ENCODE measurements around the gene SERPING1. TPM values are rescaled to one million over a fixed set of nuclear protein-coding genes. Genes with fewer than 3 reads are reported as not detected.
"Not testable (repeated sequence)": the region's sequence is repeated elsewhere in the genome, so short reads cannot be mapped to it uniquely, and the experiment has no call there.

The SERPING1 gene
- total RNA-seq, 2 donors from 2014 or later = 88.7 to 205 TPM

DNA sequence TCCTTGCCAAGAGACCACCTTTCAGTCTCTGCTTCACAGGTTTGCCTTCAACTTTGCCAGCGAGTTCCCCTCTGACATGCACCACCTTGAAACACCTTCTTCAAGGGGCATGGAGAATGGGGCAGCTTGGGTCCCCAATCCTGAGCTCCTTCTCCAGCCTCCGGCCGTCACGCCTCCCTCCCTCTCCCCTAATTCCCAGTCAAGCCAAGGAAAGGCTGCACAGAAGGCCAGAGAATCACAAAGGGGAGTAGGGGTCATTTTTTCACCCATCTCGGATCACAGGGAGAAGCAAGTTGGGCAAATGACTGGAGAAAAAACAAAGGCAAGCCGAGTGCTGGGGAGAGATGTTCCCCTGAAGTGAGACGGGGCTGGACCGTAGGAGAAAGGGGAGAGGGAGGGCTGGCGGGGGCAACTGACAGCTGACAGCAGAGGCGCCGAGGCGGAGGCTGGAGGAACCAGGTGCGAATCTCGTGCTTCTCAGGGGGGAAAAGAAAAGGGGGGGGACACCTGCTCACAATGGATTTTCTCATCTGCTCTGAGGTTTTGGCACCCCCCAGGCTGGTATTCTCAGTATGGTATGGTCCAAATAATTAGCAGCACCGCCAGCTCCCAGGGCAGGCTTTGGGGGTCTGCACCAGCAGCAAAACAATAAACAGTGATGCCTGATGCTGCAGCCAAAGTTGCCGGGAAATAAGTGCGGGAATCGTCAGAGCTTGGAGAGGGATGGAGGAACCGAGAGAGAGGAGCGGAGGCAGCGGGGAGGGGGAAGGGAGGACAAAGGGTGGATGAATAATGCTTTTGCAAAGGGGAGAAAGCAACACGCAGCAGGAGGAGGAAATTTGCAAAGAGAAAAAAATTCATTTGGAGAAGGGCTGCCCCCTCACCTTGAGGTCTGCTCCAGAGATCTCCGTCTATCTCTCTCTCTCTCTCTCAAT lies 51.6 kb downstream of the SERPING1 start:
- no peak for TF ChIP-seq POLR2AphosphoS5 (IDR thresholded peaks at IDR 0.05)
- TF ChIP-seq POLR2A (IDR thresholded peaks at IDR 0.05) = no peak
- TF ChIP-seq, protein P1, sequence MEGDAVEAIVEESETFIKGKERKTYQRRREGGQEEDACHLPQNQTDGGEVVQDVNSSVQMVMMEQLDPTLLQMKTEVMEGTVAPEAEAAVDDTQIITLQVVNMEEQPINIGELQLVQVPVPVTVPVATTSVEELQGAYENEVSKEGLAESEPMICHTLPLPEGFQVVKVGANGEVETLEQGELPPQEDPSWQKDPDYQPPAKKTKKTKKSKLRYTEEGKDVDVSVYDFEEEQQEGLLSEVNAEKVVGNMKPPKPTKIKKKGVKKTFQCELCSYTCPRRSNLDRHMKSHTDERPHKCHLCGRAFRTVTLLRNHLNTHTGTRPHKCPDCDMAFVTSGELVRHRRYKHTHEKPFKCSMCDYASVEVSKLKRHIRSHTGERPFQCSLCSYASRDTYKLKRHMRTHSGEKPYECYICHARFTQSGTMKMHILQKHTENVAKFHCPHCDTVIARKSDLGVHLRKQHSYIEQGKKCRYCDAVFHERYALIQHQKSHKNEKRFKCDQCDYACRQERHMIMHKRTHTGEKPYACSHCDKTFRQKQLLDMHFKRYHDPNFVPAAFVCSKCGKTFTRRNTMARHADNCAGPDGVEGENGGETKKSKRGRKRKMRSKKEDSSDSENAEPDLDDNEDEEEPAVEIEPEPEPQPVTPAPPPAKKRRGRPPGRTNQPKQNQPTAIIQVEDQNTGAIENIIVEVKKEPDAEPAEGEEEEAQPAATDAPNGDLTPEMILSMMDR (IDR thresholded peaks at IDR 0.05) = no peak
- Histone ChIP-seq H3K4me3 (peak overlapping the region in 1 of 2 donors; percentile 26), H3K27me3 (replicated peaks; ENCODE audit: insufficient read depth) (peaks cover 5% of the 10 kb centered on the region), H3K9me3 (no peaks in the 10 kb centered on the region), H3K27ac (no peak overlapping the region), H3K4me1 (replicated peaks) (peaks cover 8% of the 10 kb centered on the region), H3K36me3 (no peaks in the 10 kb centered on the region)
- intact Hi-C loops (cut with DNase I) = loop anchor here (10.0 kb wide), 2 partner anchors 154 to 194 kb away; no protein-coding TSS in a partner anchor
- 1% methylated on average over 23 of the region's 23 CpGs for WGBS
- no peak for DNase-seq (ENCODE audit: low spot score)

DNA sequence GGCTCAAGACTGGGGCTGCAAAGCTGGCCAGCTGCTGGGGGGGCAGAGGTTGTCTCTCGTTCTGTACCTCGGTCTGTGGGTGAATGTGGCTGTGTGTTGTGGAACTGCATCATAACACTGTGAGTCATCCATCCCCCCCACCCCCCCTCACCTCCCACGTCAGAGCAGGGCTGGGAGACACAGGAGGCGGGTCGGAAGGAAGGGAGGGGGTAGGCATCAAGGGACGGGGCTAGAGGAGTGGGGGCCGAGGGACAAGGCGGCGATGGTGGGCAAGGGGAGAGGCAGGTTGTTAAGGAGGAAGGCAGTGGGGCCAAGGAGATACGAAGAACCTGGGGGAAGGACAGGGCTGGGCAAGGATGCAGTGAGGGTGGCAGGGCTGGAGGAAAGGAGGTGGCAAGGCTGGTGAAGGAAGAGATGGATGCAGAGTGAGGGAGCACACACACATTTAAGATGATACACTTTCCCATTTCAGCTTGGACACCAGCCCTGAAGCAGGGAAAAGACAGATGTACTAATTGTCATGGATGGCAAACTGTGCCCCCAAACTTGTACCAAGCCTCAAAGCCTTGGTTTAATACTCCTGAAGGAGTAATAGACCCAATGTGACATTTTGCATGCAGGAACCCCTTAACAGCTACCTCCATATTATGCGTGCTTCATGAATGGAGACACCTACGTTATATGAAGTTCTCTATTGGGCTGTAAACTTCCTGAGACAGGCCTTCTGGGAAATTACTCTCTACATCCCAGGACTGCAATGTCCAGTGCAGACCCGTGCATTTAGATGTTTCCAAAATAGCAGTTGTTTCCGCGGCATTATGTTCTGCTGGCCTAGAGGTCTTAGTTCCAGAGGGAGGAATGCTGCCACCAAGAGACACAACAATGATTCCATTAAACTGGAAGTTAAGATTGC lies 52.6 kb downstream of the SERPING1 start, which contains the start of gene YPEL4:
YPEL4 (minus strand) TSS at position 87 of the 913 bp plus-strand sequence. CDS start 2,805 bp downstream, outside the sequence.
- TF ChIP-seq POLR2AphosphoS5 (IDR thresholded peaks at IDR 0.05) (no peak), POLR2A (IDR thresholded peaks at IDR 0.05) (no peak)
- TF ChIP-seq, protein P1 (IDR thresholded peaks at IDR 0.05) = no peak
- Histone ChIP-seq H3K27me3 (replicated peaks; ENCODE audit: insufficient read depth) (peaks cover 5% of the 10 kb centered on the region), H3K4me3 (peak within 1 kb of the TSS in 1 of 2 donors; percentile 26), H3K9me3 (no peaks in the 10 kb centered on the region), H3K36me3 (no peaks in the 10 kb centered on the region), H3K4me1 (replicated peaks) (peaks cover under 1% of the 10 kb centered on the region), H3K27ac (no peak within 1 kb of the TSS)
- WGBS = 8% methylated on average over 15 of the region's 15 CpGs
- intact Hi-C loops (cut with DNase I) = loop anchor here (10.0 kb wide), 2 partner anchors 155 to 195 kb away; no protein-coding TSS in a partner anchor
- no peak for DNase-seq (ENCODE audit: low spot score)

DNA sequence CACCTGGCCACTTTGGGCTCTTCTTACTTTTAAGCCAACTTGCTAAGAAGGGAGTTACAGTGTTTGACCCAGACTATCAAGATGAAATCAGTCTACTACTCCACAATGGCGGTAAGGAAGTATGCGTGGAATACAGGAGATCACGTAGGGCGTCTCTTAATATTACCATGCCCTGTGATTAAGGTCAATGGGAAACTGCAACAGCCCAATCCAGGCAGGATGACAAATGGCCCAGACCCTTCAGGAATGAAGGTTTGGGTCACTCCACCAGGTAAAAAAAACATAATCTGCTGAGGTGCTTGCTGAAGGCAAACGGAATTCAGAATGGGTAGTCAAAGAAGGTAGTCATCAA lies 53.2 kb downstream of the SERPING1 start:
- WGBS = 52% methylated on average over 5 of the region's 5 CpGs
- intact Hi-C loops (cut with DNase I) = no loop called here
- Histone ChIP-seq H3K36me3 (no peaks in the 10 kb centered on the region), H3K27ac (no peak overlapping the region), H3K4me1 (replicated peaks) (no peaks in the 10 kb centered on the region), H3K9me3 (no peaks in the 10 kb centered on the region), H3K27me3 (replicated peaks; ENCODE audit: insufficient read depth) (peaks cover 5% of the 10 kb centered on the region), H3K4me3 (no peak overlapping the region)
- DNase-seq (ENCODE audit: low spot score) = no peak
- TF ChIP-seq POLR2A (IDR thresholded peaks at IDR 0.05) (no peak), POLR2AphosphoS5 (IDR thresholded peaks at IDR 0.05) (no peak)
- TF ChIP-seq, protein P1 (IDR thresholded peaks at IDR 0.05) = no peak

DNA sequence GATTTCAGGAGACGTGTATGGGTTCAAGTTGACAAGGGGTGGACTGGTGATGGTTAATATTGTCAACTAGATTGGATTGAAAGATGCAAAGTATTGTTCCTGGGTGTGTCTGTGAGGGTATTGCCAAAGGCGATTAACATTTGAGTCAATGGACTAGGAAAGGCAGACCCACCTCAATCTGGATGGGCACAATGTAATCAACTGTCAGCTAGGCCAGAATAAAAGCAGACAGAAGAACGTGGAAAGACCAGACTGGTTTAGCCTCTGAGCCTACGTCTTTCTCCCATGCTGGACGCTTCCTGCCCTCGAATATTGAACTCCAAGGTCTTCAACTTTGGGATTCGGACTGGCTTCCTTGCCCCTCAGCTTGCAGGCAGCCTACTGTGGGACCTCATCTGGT lies 53.9 kb downstream of the SERPING1 start:
- WGBS = 70% methylated on average over 7 of the region's 7 CpGs
- no peaks in the 10 kb centered on the region for H3K36me3 ChIP-seq
- intact Hi-C loops (cut with DNase I) = no loop called here
- no peaks in the 10 kb centered on the region for H3K9me3 ChIP-seq
- peaks cover 5% of the 10 kb centered on the region for H3K27me3 ChIP-seq (replicated peaks; ENCODE audit: insufficient read depth)
- no peak for DNase-seq (ENCODE audit: low spot score)
- no peak overlapping the region for H3K4me3 ChIP-seq
- TF ChIP-seq POLR2A (IDR thresholded peaks at IDR 0.05) = no peak
- TF ChIP-seq POLR2AphosphoS5 (IDR thresholded peaks at IDR 0.05) = no peak
- TF ChIP-seq, protein P1 (IDR thresholded peaks at IDR 0.05) = no peak
- no peaks in the 10 kb centered on the region for H3K4me1 ChIP-seq (replicated peaks)
- no peak overlapping the region for H3K27ac ChIP-seq

DNA sequence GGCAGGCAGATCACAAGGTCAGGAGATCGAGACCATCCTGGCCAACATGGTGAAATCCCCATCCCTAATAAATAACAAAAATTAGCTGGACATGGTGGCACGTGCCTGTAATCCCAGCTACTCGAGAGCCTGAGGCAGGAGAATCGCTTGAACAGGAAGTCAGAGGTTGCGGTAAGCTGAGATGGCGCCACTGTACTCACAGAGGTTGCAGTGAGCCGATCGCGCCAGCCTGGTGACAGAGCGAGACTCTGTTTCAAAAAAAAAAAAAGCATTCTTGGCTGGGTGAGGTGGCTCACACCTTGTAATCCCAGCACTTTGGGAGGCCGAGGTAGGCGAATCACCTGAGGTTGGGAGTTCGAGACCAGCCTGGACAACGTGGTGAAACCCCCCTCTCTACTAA lies 54.7 kb downstream of the SERPING1 start:
- H3K27me3 ChIP-seq (replicated peaks; ENCODE audit: insufficient read depth); H3K9me3 ChIP-seq; H3K36me3 ChIP-seq; H3K27ac ChIP-seq; H3K4me1 ChIP-seq (replicated peaks); intact Hi-C loops (cut with DNase I); DNase-seq (ENCODE audit: low spot score); H3K4me3 ChIP-seq: not testable (repeated sequence)
- WGBS = 84% methylated on average over 14 of the region's 14 CpGs
